HepG2 (cell line): ENCODE measurements around the gene COX7A1. TPM values are rescaled to one million over a fixed set of nuclear protein-coding genes. Genes with fewer than 3 reads are reported as not detected.
"Not testable (repeated sequence)": the region's sequence is repeated elsewhere in the genome, so short reads cannot be mapped to it uniquely, and the experiment has no call there.

Experiments
- ATAC-seq: fragments of 200-7000 bp; cut with Tn5 transposase; 3 replicates; pipeline ENCODE4 v1.9.1; 2020; ENCODE audit warnings: mild to moderate bottlenecking, moderate library complexity
- BruUV-seq: library from RNA; stranded (reverse); fragments of 400-500 nt; replicated peaks from 2 replicates; lab custom pipeline; 2021; lab: Mats Ljungman, UMichigan
- CTCF ChIA-PET: fragments of 300-600 bp; formaldehyde crosslinking; extraction: SDS; loops from one replicate; lab custom pipeline; 2021; ENCODE audit warnings: low total read pairs, inconsistent platforms, low intra/inter-chr PET ratio; lab: Yijun Ruan, JAX
- POLR2A ChIA-PET: fragments of 350-600 bp; sonication (Branson Sonifier 250); formaldehyde crosslinking; loops from one replicate; lab custom pipeline; 2020; ENCODE audit warnings: antibody characterized with exemption, inconsistent platforms; lab: Yijun Ruan, JAX
- DNase-seq: peaks from one replicate; pipeline ENCODE4 v3.0.0-alpha.2; 2015; ENCODE audit warnings: low spot score
- FAIRE-seq: peaks from 3 replicates; lab custom pipeline; 2011; peaks lifted over from hg19 to GRCh38; lab: Jason Lieb, UNC
- H2AFZ ChIP-seq: one replicate; pipeline ENCODE4 v1.6.1; 2011; ENCODE audit warnings: low read length, inconsistent platforms
- H3K27ac ChIP-seq: fragments of 300-600 bp; 3 replicates; pipeline ENCODE4 v1.8.0; 2011; ENCODE audit warnings: mixed run types, mild to moderate bottlenecking, mixed read lengths, low read length, inconsistent platforms; ENCODE audit not compliant: insufficient read depth; ENCODE audit errors: extremely low read length
- H3K27me3 ChIP-seq, 2 experiments: fragments of 200-600 bp in 1 of 2; 2 replicates in 1 of 2; 3 replicates in 1 of 2; pipeline versions ENCODE4 v1.6.0 to v1.8.0; 2011; ENCODE audit warnings: low read length in 2 of 2, mild to moderate bottlenecking in 2 of 2, moderate library complexity in 2 of 2, inconsistent platforms in 1 of 2; ENCODE audit not compliant: insufficient read depth in 2 of 2, control insufficient read depth in 1 of 2
- H3K36me3 ChIP-seq, 2 experiments: fragments of 200-600 bp in 1 of 2; replicated peaks in 1 of 2; 2 replicates in 1 of 2; 3 replicates in 1 of 2; pipeline versions ENCODE4 v1.5.1 to v1.8.0; 2011; ENCODE audit warnings: low read length in 2 of 2, inconsistent platforms in 1 of 2; ENCODE audit not compliant: insufficient read depth in 2 of 2, control insufficient read depth in 1 of 2
- H3K4me1 ChIP-seq: 2 replicates; pipeline ENCODE4 v1.5.1; 2012; ENCODE audit warnings: low read length, inconsistent platforms; ENCODE audit not compliant: insufficient read depth
- H3K4me2 ChIP-seq: 2 replicates; pipeline ENCODE4 v1.6.0; 2011; ENCODE audit warnings: low read depth, low read length, inconsistent platforms
- H3K4me3 ChIP-seq, 3 experiments: fragments of 200-600 bp in 1 of 3; sonication (generic), shearing (Covaris generic) in 1 of 3; replicated peaks in 1 of 3; 2 replicates each; pipeline ENCODE4 v1.5.1; 2011 to 2016; ENCODE audit warnings: low read length in 3 of 3, inconsistent platforms in 2 of 3, low read depth in 2 of 3, mild to moderate bottlenecking in 2 of 3, control low read depth in 1 of 3, mixed read lengths in 1 of 3; ENCODE audit not compliant: insufficient read depth in 1 of 3
- H3K79me2 ChIP-seq: one replicate; pipeline ENCODE4 v1.6.1; 2011; ENCODE audit warnings: low read length, inconsistent platforms; ENCODE audit not compliant: insufficient read depth
- H3K9ac ChIP-seq: 2 replicates; pipeline ENCODE4 v1.6.0; 2011; ENCODE audit warnings: mild to moderate bottlenecking, low read depth, low read length, inconsistent platforms; ENCODE audit not compliant: insufficient read depth
- H3K9me3 ChIP-seq: 2 replicates; pipeline ENCODE4 v1.5.1; 2012; ENCODE audit warnings: mild to moderate bottlenecking, low read length
- H4K20me1 ChIP-seq: 2 replicates; pipeline ENCODE4 v1.6.0; 2011; ENCODE audit warnings: inconsistent platforms, mild to moderate bottlenecking, low read length, moderate library complexity; ENCODE audit not compliant: insufficient read depth
- CEBPG ChIP-seq: IDR thresholded peaks from 2 replicates; pipeline ENCODE4 v1.6.1; 2016
- FLYWCH1 ChIP-seq: sonication (generic); formaldehyde crosslinking; IDR thresholded peaks from 2 replicates; pipeline ENCODE4 v1.8.1; 2023; ENCODE audit warnings: mild to moderate bottlenecking, missing genetic modification reagents
- GTF3A ChIP-seq: sonication (generic); formaldehyde crosslinking; conservative IDR thresholded peaks from 2 replicates; pipeline ENCODE4 v1.4.0; 2020; ENCODE audit warnings: mild to moderate bottlenecking, missing genetic modification reagents
- MTERF4 ChIP-seq: sonication (generic); formaldehyde crosslinking; IDR thresholded peaks from 2 replicates; pipeline ENCODE4 v1.8.0; 2023; ENCODE audit warnings: mild to moderate bottlenecking, missing genetic modification reagents
- MTF2 ChIP-seq: sonication (generic); formaldehyde crosslinking; IDR thresholded peaks from 2 replicates; pipeline ENCODE4 v1.5.0; 2020; ENCODE audit warnings: missing genetic modification reagents, borderline replicate concordance
- NFE2 ChIP-seq: sonication (generic); formaldehyde crosslinking; IDR thresholded peaks from 2 replicates; pipeline ENCODE4 v1.4.0; 2020; ENCODE audit warnings: missing genetic modification reagents
- PAF1 ChIP-seq: IDR thresholded peaks from 2 replicates; pipeline ENCODE4 v1.6.1; 2016; ENCODE audit warnings: missing genetic modification reagents, missing compliant biosample characterization
- PHF21A ChIP-seq: sonication (generic); formaldehyde crosslinking; IDR thresholded peaks from 2 replicates; pipeline ENCODE4 v1.5.0; 2020; ENCODE audit warnings: mild to moderate bottlenecking, missing genetic modification reagents
- PHF8 ChIP-seq: sonication (generic); formaldehyde crosslinking; IDR thresholded peaks from 2 replicates; pipeline ENCODE4 v1.5.0; 2020; ENCODE audit warnings: missing genetic modification reagents
- RARA ChIP-seq: IDR thresholded peaks from 2 replicates; pipeline ENCODE4 v1.6.1; 2016; ENCODE audit warnings: missing genetic modification reagents, missing compliant biosample characterization
- ZNF12 ChIP-seq: sonication (generic); formaldehyde crosslinking; IDR thresholded peaks from 2 replicates; pipeline ENCODE4 v1.5.0; 2020; ENCODE audit warnings: missing genetic modification reagents
- ZNF30 ChIP-seq: sonication (generic); formaldehyde crosslinking; IDR thresholded peaks from 2 replicates; pipeline ENCODE4 v1.5.0; 2020; ENCODE audit warnings: mild to moderate bottlenecking, missing genetic modification reagents
- ZNF362 ChIP-seq: sonication (generic); formaldehyde crosslinking; IDR thresholded peaks from 2 replicates; pipeline ENCODE4 v1.4.0; 2020; ENCODE audit warnings: missing genetic modification reagents, mild to moderate bottlenecking, borderline replicate concordance
- ZNF574 ChIP-seq: sonication (generic); formaldehyde crosslinking; IDR thresholded peaks from 2 replicates; pipeline ENCODE4 v1.4.0; 2020; ENCODE audit warnings: missing genetic modification reagents
- WGBS: methylation state at CpG from one replicate; pipeline ENCODE4 v1.1.6; 2017; ENCODE audit warnings: low lambda C conversion rate; 5-methylcytosine and 5-hydroxymethylcytosine counted together
- in situ Hi-C: cut with HindIII; loops from 2 replicates; pipeline ENCODE4 v1.10.0; 2017; ENCODE audit warnings: low pct_unique_long_range_greater_than_20kb; ENCODE audit not compliant: extremely low pct_ligation_motif_present
- intact Hi-C: fragments of 100-400 bp; cut with micrococcal nuclease; formaldehyde crosslinking; loops from one replicate; pipeline ENCODE4 v1.10.0; 2022; ENCODE audit not compliant: unreplicated experiment
- polyA plus RNA-seq, 8 experiments: library from polyadenylated mRNA; depleted of rRNA in 3 of 8; stranded (reverse) in 7 of 8; unstranded in 1 of 8; fragments of >200 nt; fragmentation: Illumina TruSeq in 4 of 8; extraction: Trizol in 4 of 8; gene quantifications; 2 replicates each; pipeline versions ENCODE4 v1.2.1 to v1.2.3, GENCODE V29; 2011 to 2016; ENCODE audit warnings: low read depth in 4 of 8, missing spikeins in 1 of 8, mixed read lengths in 1 of 8; ENCODE audit not compliant: insufficient read depth in 1 of 8
- total RNA-seq, 5 experiments: library from RNA; depleted of rRNA; stranded (reverse); fragments of >200 nt; fragmentation: Illumina TruSeq; extraction: Trizol; gene quantifications; 2 replicates each; pipeline ENCODE4 v1.2.3, GENCODE V29; 2016; ENCODE audit warnings: low read depth in 1 of 5

The COX7A1 gene
- total and polyA plus RNA-seq, 2 of the 13 experiments (the other 11 are each of a cell fraction or from before 2014, with no cell fraction given): not detected

GRCh38 chr19:36131221-36131620 is 21.0 kb downstream of the COX7A1 start:
- H3K9me3 ChIP-seq, intact Hi-C loops, BruUV-seq, H3K9ac ChIP-seq, H3K36me3 ChIP-seq, FAIRE-seq, CTCF ChIA-PET, H3K4me3 ChIP-seq, H3K79me2 ChIP-seq, in situ Hi-C loops, H3K27ac ChIP-seq, ATAC-seq, H2AFZ ChIP-seq, H3K27me3 ChIP-seq, H4K20me1 ChIP-seq, DNase-seq: not testable (repeated sequence)
- WGBS: 14% methylated on average over 6 of the region's 6 CpGs
- Histone ChIP-seq H3K4me2 (peak overlapping the region; percentile 3; the same call in 1 of the 2 replicates), H3K4me1 (peaks cover 51% of the 10 kb centered on the region)
- TF ChIP-seq CEBPG (CRISPR knock-in tag) (peak; percentile 6; the same call in 1 of the 2 replicates), ZNF362 (CRISPR knock-in tag) (peak; percentile 86), RARA (CRISPR knock-in tag) (peak; percentile 41; the same call in 1 of the 2 replicates), PHF21A (CRISPR knock-in tag) (0 out of 2 replicates have a peak, but pooled peaks have one; percentile 25)
- POLR2A ChIA-PET: interaction anchor here (1.5 kb wide), 1 partner anchor 8 kb away, joined by 4 read pairs; the partner anchor contains the start of gene CAPNS1

- DNase-seq (peak; percentile 52), FAIRE-seq (peak; percentile 30), ATAC-seq (peak; percentile 42)
- H3K4me2 ChIP-seq: peak overlapping the region; percentile 90
- peaks cover 4 to 20% of the 10 kb centered on the region in 2 experiments; a peak in 3 of 5 replicates for H3K36me3 ChIP-seq
- H3K79me2 ChIP-seq: no peaks in the 10 kb centered on the region
- peaks cover 45% of the 10 kb centered on the region for H3K4me1 ChIP-seq
- peak overlapping the region; percentile 57 for H3K9ac ChIP-seq
- H2AFZ ChIP-seq: peak overlapping the region; percentile 36
- H3K4me3 ChIP-seq: peak overlapping the region; percentile 36 to 76 (median 72)
- intact Hi-C loops: loop anchor here (1.0 to 10.0 kb wide), 2 partner anchors 8 to 366 kb away; no protein-coding TSS in a partner anchor
- POLR2A ChIA-PET: interaction anchor here (1.0 to 3.3 kb wide), 16 partner anchors 9 to 361 kb away, joined by 3 to 51 read pairs (median 8); partner anchors contain the start of genes CAPNS1, POLR2I, TBCB and THAP8
- H3K9me3 ChIP-seq: no peaks in the 10 kb centered on the region
- no TSS peak for BruUV-seq
- no peaks in the 10 kb centered on the region for H3K27me3 ChIP-seq
- peak overlapping the region; percentile 90 for H3K27ac ChIP-seq
- WGBS: 3% methylated on average over 10 of the region's 10 CpGs
- H4K20me1 ChIP-seq: no peaks in the 10 kb centered on the region
- CTCF ChIA-PET: interaction anchor here (0.7 to 1.9 kb wide), 4 partner anchors 8 to 365 kb away, joined by 3 to 44 read pairs (median 3); no protein-coding TSS in a partner anchor
- in situ Hi-C loops: loop anchor here (5.0 kb wide), 1 partner anchor 44 kb away; no protein-coding TSS in a partner anchor
- TF ChIP-seq MTERF4 (CRISPR knock-in tag): peak; percentile 76; the same call in 1 of the 2 replicates
- TF ChIP-seq ZNF30 (CRISPR knock-in tag): no peak
- TF ChIP-seq FLYWCH1 (CRISPR knock-in tag): no peak
- TF ChIP-seq ZNF12 (CRISPR knock-in tag): no peak
- no peak for TF ChIP-seq NFE2 (CRISPR knock-in tag)
- no peak; the same call in 1 of the 2 replicates for TF ChIP-seq PHF8 (CRISPR knock-in tag)
- 0 out of 2 replicates have a peak, but pooled peaks have one; percentile 48 for TF ChIP-seq MTF2 (CRISPR knock-in tag)
- TF ChIP-seq GTF3A (CRISPR knock-in tag): no peak
- no peak for TF ChIP-seq PAF1 (CRISPR knock-in tag)
- no peak for TF ChIP-seq ZNF574 (CRISPR knock-in tag)
These were observed 23.9 kb downstream of the COX7A1 start for GRCh38 chr19:36128392-36128736.
